Fibroblast of the aortic adventitia (primary cell): ENCODE measurements around the gene PCSK6. TPM values are rescaled to one million over a fixed set of nuclear protein-coding genes. Genes with fewer than 3 reads are reported as not detected.
A peak's percentile ranks its signal among the peaks of the same experiment; 100 is the strongest.

Source experiments
- DNase-seq: peaks from one replicate; pipeline ENCODE4 v3.0.0-alpha.2; 2010; ENCODE audit warnings: low read depth
- H3K4me3 ChIP-seq: 2 replicates; pipeline ENCODE4 v1.5.1; 2011; ENCODE audit warnings: low read depth, mild to moderate bottlenecking, control low read depth, low read length, moderate library complexity
- CTCF ChIP-seq: IDR thresholded peaks from 2 replicates; pipeline ENCODE4 v1.5.1; 2011; ENCODE audit warnings: mild to moderate bottlenecking, low read length, control low read depth, inconsistent platforms; ENCODE audit not compliant: insufficient read depth
- total RNA-seq: library from RNA; depleted of rRNA; stranded (reverse); fragments of >200 nt; gene quantifications from 2 replicates; pipeline ENCODE4 v1.2.3, GENCODE V29; 2012; ENCODE audit warnings: low replicate concordance

Gene PCSK6
- total RNA-seq, 1 donor = 0.81 TPM

GRCh38 chr15:101372960-101373525 lies 116.5 kb downstream of the PCSK6 start:
- no peak for DNase-seq
- no peak for TF ChIP-seq CTCF
- H3K4me3 ChIP-seq = no peak overlapping the region

GRCh38 chr15:101372149-101372577 lies 117.3 kb downstream of the PCSK6 start:
- peak; percentile 67 for DNase-seq
- H3K4me3 ChIP-seq = no peak overlapping the region
- TF ChIP-seq CTCF = no peak

GRCh38 chr15:101371519-101371918 lies 118.0 kb downstream of the PCSK6 start:
- H3K4me3 ChIP-seq = no peak overlapping the region
- DNase-seq = no peak
- TF ChIP-seq CTCF = no peak

GRCh38 chr15:101371081-101371480 lies 118.4 kb downstream of the PCSK6 start:
- DNase-seq = no peak
- TF ChIP-seq CTCF = no peak
- no peak overlapping the region for H3K4me3 ChIP-seq

GRCh38 chr15:101370330-101371024 lies 119.0 kb downstream of the PCSK6 start:
- H3K4me3 ChIP-seq = no peak overlapping the region
- TF ChIP-seq CTCF = no peak
- DNase-seq = no peak

- no peak overlapping the region for H3K4me3 ChIP-seq
- TF ChIP-seq CTCF = no peak
- no peak for DNase-seq
Observed at GRCh38 chr15:101369676-101370075, 119.8 kb downstream of the PCSK6 start.
